ENCODE results near the gene HPCAL1. TPM values are rescaled to one million over a fixed set of nuclear protein-coding genes. Genes with fewer than 3 reads are reported as not detected.

Gene HPCAL1
- total RNA-seq, 2 experiments from 2014 or later: 9.2 to 9.7 TPM

DNA sequence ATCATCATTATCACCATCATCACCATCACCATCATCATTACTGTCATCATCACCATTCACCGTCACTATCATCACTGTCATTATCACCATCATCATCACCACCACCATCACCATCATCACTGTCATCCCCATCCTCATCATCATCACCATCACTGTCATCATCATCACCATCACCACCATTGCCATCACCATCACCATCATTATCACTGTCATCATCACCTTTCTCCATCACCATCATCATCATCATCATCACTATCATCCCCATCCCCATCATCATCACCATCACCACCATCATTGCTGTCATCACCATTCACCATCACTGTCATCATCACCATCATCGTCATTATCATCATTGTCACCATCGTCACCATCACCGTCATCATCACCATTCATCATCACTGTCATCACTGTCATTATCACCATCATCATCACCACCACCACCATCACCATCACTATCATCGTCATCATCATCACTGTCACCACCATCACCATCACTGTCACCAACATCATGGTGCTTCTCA is 9.8 kb downstream of the HPCAL1 start:
- no peaks in the 10 kb centered on the region for H3K79me2 ChIP-seq (ENCODE audit: insufficient read depth, low read depth, low read length)
- H3K9me2 ChIP-seq (ENCODE audit: insufficient read depth, low read length): no peaks in the 10 kb centered on the region
- ChIA-PET POLR2A (no interaction called here), CTCF (ENCODE audit: unreplicated experiment) (no interaction called here)
- BruUV-seq (replicated peaks): no TSS peak
- H3K27ac ChIP-seq (ENCODE audit: low read depth, low read length, poor library complexity, severe bottlenecking): no peak overlapping the region
- no peak overlapping the region for H3K4me2 ChIP-seq (ENCODE audit: low read length)
- no peaks in the 10 kb centered on the region for H3K4me1 ChIP-seq (ENCODE audit: insufficient read depth, low read length, poor library complexity, severe bottlenecking)
- DNase-seq (ENCODE audit: low spot score): no peak
- H4K20me1 ChIP-seq (ENCODE audit: insufficient read depth, low read length): 0 out of 2 replicates have a peak, but pooled peaks cover 1% of the 10 kb centered on the region
- no peak overlapping the region for H3K4me3 ChIP-seq (ENCODE audit: low read depth, low read length, poor library complexity, severe bottlenecking)
- H3K36me3 ChIP-seq (ENCODE audit: insufficient read depth, low read length): no peaks in the 10 kb centered on the region
- no peaks in the 10 kb centered on the region for H3K9me3 ChIP-seq (ENCODE audit: low read length)
- intact Hi-C loops (cut with micrococcal nuclease; ENCODE audit: unreplicated experiment): no loop called here
- H2AFZ ChIP-seq (ENCODE audit: low read length): no peak overlapping the region
- no peak for TF ChIP-seq EZH2phosphoT487 (IDR thresholded peaks at IDR 0.05; ENCODE audit: borderline replicate concordance, low read depth, low read length)
- TF ChIP-seq, protein P1, sequence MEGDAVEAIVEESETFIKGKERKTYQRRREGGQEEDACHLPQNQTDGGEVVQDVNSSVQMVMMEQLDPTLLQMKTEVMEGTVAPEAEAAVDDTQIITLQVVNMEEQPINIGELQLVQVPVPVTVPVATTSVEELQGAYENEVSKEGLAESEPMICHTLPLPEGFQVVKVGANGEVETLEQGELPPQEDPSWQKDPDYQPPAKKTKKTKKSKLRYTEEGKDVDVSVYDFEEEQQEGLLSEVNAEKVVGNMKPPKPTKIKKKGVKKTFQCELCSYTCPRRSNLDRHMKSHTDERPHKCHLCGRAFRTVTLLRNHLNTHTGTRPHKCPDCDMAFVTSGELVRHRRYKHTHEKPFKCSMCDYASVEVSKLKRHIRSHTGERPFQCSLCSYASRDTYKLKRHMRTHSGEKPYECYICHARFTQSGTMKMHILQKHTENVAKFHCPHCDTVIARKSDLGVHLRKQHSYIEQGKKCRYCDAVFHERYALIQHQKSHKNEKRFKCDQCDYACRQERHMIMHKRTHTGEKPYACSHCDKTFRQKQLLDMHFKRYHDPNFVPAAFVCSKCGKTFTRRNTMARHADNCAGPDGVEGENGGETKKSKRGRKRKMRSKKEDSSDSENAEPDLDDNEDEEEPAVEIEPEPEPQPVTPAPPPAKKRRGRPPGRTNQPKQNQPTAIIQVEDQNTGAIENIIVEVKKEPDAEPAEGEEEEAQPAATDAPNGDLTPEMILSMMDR (conservative IDR thresholded peaks at IDR 0.05; ENCODE audit: low read length): no peak

DNA sequence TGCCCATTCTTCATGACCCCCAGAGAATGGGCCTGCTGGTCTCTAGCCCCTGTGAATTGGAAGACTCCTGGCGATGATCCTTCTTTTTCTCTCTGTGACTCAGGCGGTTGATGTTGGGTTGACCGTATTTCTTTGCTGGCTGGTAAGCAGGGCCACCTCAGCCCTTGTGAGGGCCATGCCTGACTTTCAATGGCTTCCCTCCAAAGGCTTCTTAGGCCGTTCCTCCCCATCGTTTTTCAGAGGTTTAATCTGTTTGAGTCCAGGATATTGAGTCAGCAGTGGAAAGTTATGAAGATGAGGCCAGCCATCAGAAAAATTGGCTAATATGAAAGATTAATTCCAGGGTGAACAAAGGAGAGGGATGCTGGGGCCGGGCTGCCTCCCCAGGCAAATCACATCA is 13.6 kb downstream of the HPCAL1 start:
- H3K79me2 ChIP-seq (ENCODE audit: insufficient read depth, low read depth, low read length): no peaks in the 10 kb centered on the region
- POLR2A ChIA-PET: no interaction called here

DNA sequence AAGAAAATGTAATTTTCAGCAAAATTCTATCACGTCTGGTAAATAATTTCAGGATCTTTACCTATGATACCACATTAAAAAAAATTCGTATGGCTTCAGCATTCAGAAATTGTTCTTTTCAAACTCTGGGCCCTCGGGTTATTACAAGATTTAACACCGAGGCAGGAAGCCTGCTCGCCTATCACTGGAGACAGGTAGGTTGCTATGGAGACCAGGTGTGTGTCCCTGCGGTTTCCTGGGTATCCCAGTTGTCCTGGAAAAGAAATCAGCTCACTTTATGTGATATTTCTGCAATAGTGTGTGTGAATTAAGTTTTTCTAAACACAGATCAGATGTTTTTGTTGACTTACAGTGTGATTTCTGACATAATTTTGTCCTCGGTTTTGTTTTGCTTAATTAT is 14.2 kb downstream of the HPCAL1 start:
- Histone ChIP-seq H3K79me2 (ENCODE audit: insufficient read depth, low read depth, low read length) (no peaks in the 10 kb centered on the region), H3K4me1 (ENCODE audit: insufficient read depth, low read length, poor library complexity, severe bottlenecking) (no peaks in the 10 kb centered on the region), H4K20me1 (ENCODE audit: insufficient read depth, low read length) (no peaks in the 10 kb centered on the region), H3K9me3 (ENCODE audit: low read length) (no peaks in the 10 kb centered on the region), H3K27ac (ENCODE audit: low read depth, low read length, poor library complexity, severe bottlenecking) (no peak overlapping the region), H3K36me3 (ENCODE audit: insufficient read depth, low read length) (no peaks in the 10 kb centered on the region; the same call in 1 of the 2 replicates), H3K4me3 (ENCODE audit: low read depth, low read length, poor library complexity, severe bottlenecking) (no peak overlapping the region), H3K9me2 (ENCODE audit: insufficient read depth, low read length) (no peaks in the 10 kb centered on the region), H3K4me2 (ENCODE audit: low read length) (no peak overlapping the region), H2AFZ (ENCODE audit: low read length) (no peak overlapping the region)
- ChIA-PET CTCF (ENCODE audit: unreplicated experiment) (no interaction called here), POLR2A (interaction anchor here (1.0 to 2.1 kb wide), 2 partner anchors 8 to 11 kb away, joined by 6 to 7 read pairs; no protein-coding TSS in a partner anchor)
- intact Hi-C loops (cut with micrococcal nuclease; ENCODE audit: unreplicated experiment): no loop called here
- BruUV-seq (replicated peaks): no TSS peak
- no peak for DNase-seq (ENCODE audit: low spot score)
- TF ChIP-seq EZH2phosphoT487 (IDR thresholded peaks at IDR 0.05; ENCODE audit: borderline replicate concordance, low read depth, low read length): no peak
- TF ChIP-seq, protein P1 (conservative IDR thresholded peaks at IDR 0.05; ENCODE audit: low read length): no peak

More for the DNA sequence above, 13.6 kb downstream of the HPCAL1 start:
- H2AFZ ChIP-seq (ENCODE audit: low read length): no peak overlapping the region
- H4K20me1 ChIP-seq (ENCODE audit: insufficient read depth, low read length): no peaks in the 10 kb centered on the region
- H3K9me3 ChIP-seq (ENCODE audit: low read length): no peaks in the 10 kb centered on the region
- TF ChIP-seq, protein P1 (conservative IDR thresholded peaks at IDR 0.05; ENCODE audit: low read length): no peak
- TF ChIP-seq EZH2phosphoT487 (IDR thresholded peaks at IDR 0.05; ENCODE audit: borderline replicate concordance, low read depth, low read length): no peak
- no peak overlapping the region for H3K4me3 ChIP-seq (ENCODE audit: low read depth, low read length, poor library complexity, severe bottlenecking)
- CTCF ChIA-PET (ENCODE audit: unreplicated experiment): no interaction called here
- no peaks in the 10 kb centered on the region for H3K9me2 ChIP-seq (ENCODE audit: insufficient read depth, low read length)
- H3K4me2 ChIP-seq (ENCODE audit: low read length): no peak overlapping the region
- no peak for DNase-seq (ENCODE audit: low spot score)
- intact Hi-C loops (cut with micrococcal nuclease; ENCODE audit: unreplicated experiment): no loop called here
- H3K36me3 ChIP-seq (ENCODE audit: insufficient read depth, low read length): no peaks in the 10 kb centered on the region; the same call in 1 of the 2 replicates
- H3K27ac ChIP-seq (ENCODE audit: low read depth, low read length, poor library complexity, severe bottlenecking): no peak overlapping the region
- H3K4me1 ChIP-seq (ENCODE audit: insufficient read depth, low read length, poor library complexity, severe bottlenecking): no peaks in the 10 kb centered on the region
- BruUV-seq (replicated peaks): no TSS peak

Data from OCI-LY7 (cell line).